Pancreas (tissue), 10 donors: ENCODE data around the gene HAUS8. TPM values are rescaled to one million over a fixed set of nuclear protein-coding genes. Genes with fewer than 3 reads are reported as not detected.

Experiments used
- ATAC-seq, 4 donors: fragments of 200-7000 bp; cut with Tn5 transposase; one replicate each; pipeline versions ENCODE4 v1.8.0 to v1.9.1; 2020; ENCODE audit warnings: mild to moderate bottlenecking in 4 of 4, moderate library complexity in 4 of 4
- DNase-seq, 6 donors: peaks; one replicate each; pipeline ENCODE4 v3.0.0-alpha.2; 2020
- FAIRE-seq: peaks from 2 replicates; lab custom pipeline; 2012; peaks lifted over from hg19 to GRCh38; lab: Jason Lieb, UNC
- H3K27ac ChIP-seq, 4 donors: fragments of 200-600 bp; sonication (generic); 1 replicate in 3 of 4; 2 replicates in 1 of 4; pipeline versions ENCODE4 v1.5.0 to v1.8.0; 2020
- H3K27me3 ChIP-seq, 4 donors: fragments of 200-600 bp; one replicate each; pipeline ENCODE4 v1.8.0; 2021
- H3K36me3 ChIP-seq, 3 donors: fragments of 200-600 bp; sonication (generic) in 1 of 3; one replicate each; pipeline versions ENCODE4 v1.5.0 to v1.8.0; 2020 to 2021
- H3K4me1 ChIP-seq, 3 donors: fragments of 200-600 bp; one replicate each; pipeline ENCODE4 v1.8.0; 2021
- H3K4me3 ChIP-seq, 4 donors: fragments of 200-600 bp; sonication (generic) in 2 of 4; one replicate each; pipeline versions ENCODE4 v1.5.0 to v1.8.0; 2020 to 2021
- H3K9me3 ChIP-seq, 4 donors: fragments of 200-600 bp; one replicate each; pipeline ENCODE4 v1.8.0; 2021
- CTCF ChIP-seq, 4 donors: fragments of 200-600 bp; sonication (generic) in 3 of 4; IDR thresholded peaks; one replicate each; pipeline versions ENCODE4 v1.5.0 to v1.8.0; 2021; ENCODE audit warnings: antibody characterized with exemption in 4 of 4
- WGBS, 2 donors: extraction: QIAGEN DNeasy Blood & Tissue Kit; methylation state at CpG; one replicate each; pipeline ENCODE4 v1.1.7; 2013; 5-methylcytosine and 5-hydroxymethylcytosine counted together
- intact Hi-C, 3 donors: fragments of 100-400 bp; cut with DNase I; formaldehyde crosslinking; loops; one replicate each; pipeline versions ENCODE4 v1.11.1 to v1.14.2; 2022
- polyA plus RNA-seq, 2 donors: library from polyadenylated mRNA; stranded (reverse); fragments of 200-250 nt; gene quantifications; one replicate each; pipeline ENCODE4 v1.2.3, GENCODE V29; 2013
- total RNA-seq, 6 donors: library from RNA; stranded (reverse); fragmentation: NEBNext Ultra II Directional in 4 of 6; extraction: Animal tissue kit (Norgen Biotek cat#: 25700) in 4 of 6; gene quantifications; one replicate each; pipeline versions ENCODE4 v1.2.1 to v1.2.4, GENCODE V29; 2021 to 2023
- donor health status: healthy with polysubstance abuse.
- donor health status: DM: no; HTN: no; CAD: no; lungs with moderate emphysema.
- donor health status: DM: no; HTN: no; CAD: no.
- donor health status: control.
- donor health status: control.
- donor health status: Bipolar disorder and iron deficiency.
- donor health status: DM: yes; HTN: yes; CAD: no.
- donor health status: DM: no; HTN: no; CAD: no.
- donor health status: DM: no; HTN: no; CAD: no.
- donor health status: DM: yes; HTN: yes; CAD: no.

Gene HAUS8
- total and polyA plus RNA-seq, 8 donors: 2.0 to 12.0 (median 2.4) TPM

DNA sequence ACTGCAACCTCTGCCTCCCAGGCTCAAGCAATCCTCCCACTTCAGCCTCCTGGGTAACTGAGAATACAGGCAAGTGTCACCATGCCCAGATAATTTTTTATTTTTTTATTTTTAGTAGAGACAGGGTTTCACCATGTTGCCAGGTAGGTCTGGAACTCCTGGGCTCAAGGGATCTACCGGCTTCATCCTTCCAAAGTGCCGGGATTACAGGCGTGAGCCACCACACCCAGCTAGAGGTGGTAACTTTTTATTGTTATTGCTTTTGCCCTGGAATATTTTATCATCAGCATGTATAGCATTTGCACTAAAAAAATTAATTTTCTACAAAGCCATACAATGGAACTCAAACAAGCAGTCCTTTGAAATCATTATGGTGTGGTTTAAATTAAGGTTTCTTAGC lies 14.0 kb downstream of the HAUS8 start:
- Histone ChIP-seq H3K9me3 (no peaks in the 10 kb centered on the region), H3K4me1 (no peaks in the 10 kb centered on the region), H3K27ac (no peak overlapping the region), H3K27me3 (no peaks in the 10 kb centered on the region), H3K4me3 (no peak overlapping the region), H3K36me3 (peaks cover 0 to 14% (median 5%) of the 10 kb centered on the region in 3 donors)
- no peak for FAIRE-seq
- WGBS, 2 donors: 98 to 100% methylated on average over 3 of the region's 3 CpGs
- DNase-seq: no peak
- intact Hi-C loops: loop anchor here in 2 of 3 donors (10.0 kb wide), 1 partner anchor 224 kb away; the partner anchor contains the start of gene ANKLE1 (in 2 of the 2)
- no peak for TF ChIP-seq CTCF (IDR thresholded peaks at IDR 0.05)
- ATAC-seq: no peak

DNA sequence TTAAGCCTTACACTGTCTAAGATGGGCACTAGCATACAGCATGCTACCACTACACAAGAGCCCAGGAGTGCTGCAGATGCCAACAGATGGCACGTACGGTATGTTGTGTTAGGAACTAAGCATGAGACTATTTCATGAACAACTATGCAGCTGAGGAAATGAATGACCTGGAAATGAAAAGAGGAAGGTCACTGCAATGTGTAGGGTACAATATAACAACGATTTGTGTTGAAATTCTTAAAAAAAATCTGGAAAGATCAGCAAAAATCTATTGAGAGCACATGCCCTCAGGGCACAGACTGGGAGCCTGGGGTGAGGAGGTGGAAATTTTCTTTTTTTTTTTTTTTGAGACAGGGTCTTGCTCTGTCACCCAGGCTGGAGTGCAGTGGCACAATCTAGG lies 14.4 kb downstream of the HAUS8 start:
- ATAC-seq: peak in 1 of 4 donors; percentile 18
- WGBS, 2 donors: 82 to 83% methylated on average over 3 of the region's 3 CpGs
- intact Hi-C loops: loop anchor here in 2 of 3 donors (10.0 kb wide), 1 partner anchor 224 kb away; the partner anchor contains the start of gene ANKLE1 (in 2 of the 2)

GRCh38 chr19:17058236-17058635 lies 17.0 kb downstream of the HAUS8 start:
- Histone ChIP-seq H3K4me3 (no peak overlapping the region), H3K9me3 (no peaks in the 10 kb centered on the region), H3K27me3 (no peaks in the 10 kb centered on the region), H3K4me1 (no peaks in the 10 kb centered on the region), H3K27ac (no peak overlapping the region), H3K36me3 (peaks cover 0 to 14% (median 5%) of the 10 kb centered on the region in 3 donors)
- DNase-seq: no peak
- no peak for ATAC-seq
- 94 to 98% methylated on average over 8 of the region's 8 CpGs for WGBS, 2 donors
- FAIRE-seq: no peak
- TF ChIP-seq CTCF (IDR thresholded peaks at IDR 0.05): no peak
- intact Hi-C loops: no loop called here

More for the DNA sequence above, 14.4 kb downstream of the HAUS8 start:
- Histone ChIP-seq H3K27me3 (no peaks in the 10 kb centered on the region), H3K4me1 (no peaks in the 10 kb centered on the region), H3K36me3 (peaks cover 0 to 14% (median 5%) of the 10 kb centered on the region in 3 donors), H3K4me3 (no peak overlapping the region), H3K9me3 (no peaks in the 10 kb centered on the region), H3K27ac (no peak overlapping the region)
- FAIRE-seq (no peak), DNase-seq (no peak)
- TF ChIP-seq CTCF (IDR thresholded peaks at IDR 0.05): no peak

DNA sequence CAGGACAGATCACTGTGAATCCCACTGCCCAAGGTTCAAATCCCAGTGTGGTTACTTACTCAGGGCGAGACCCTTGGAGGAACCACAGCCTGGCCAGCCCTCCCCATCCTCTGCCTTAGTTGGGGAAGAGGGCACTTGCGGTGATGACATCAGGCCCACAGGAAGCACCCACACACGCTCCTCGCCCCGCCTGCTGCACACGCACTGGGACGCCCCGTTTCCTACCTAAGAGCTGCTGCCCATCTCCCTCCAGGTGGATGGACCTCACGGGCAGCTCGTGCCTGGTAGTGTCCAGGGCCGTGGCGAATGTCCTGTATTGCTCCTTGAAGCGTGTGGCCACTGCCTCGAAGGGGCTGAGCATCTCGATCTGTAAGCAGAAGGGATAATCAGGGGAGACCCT lies 19.6 kb downstream of the HAUS8 start:
- FAIRE-seq (no peak), DNase-seq (peak in 1 of 6 donors; percentile 19)

More for the DNA sequence above, 19.6 kb downstream of the HAUS8 start:
- H3K27ac ChIP-seq: no peak overlapping the region
- no peaks in the 10 kb centered on the region for H3K27me3 ChIP-seq
- 91 to 92% methylated on average over 15 of the region's 15 CpGs for WGBS, 2 donors
- H3K4me3 ChIP-seq: no peak overlapping the region
- peaks cover 0 to 14% (median 5%) of the 10 kb centered on the region in 3 donors for H3K36me3 ChIP-seq
- no peaks in the 10 kb centered on the region for H3K9me3 ChIP-seq
- no peak for ATAC-seq
- intact Hi-C loops: no loop called here
- no peak for TF ChIP-seq CTCF (IDR thresholded peaks at IDR 0.05)
- H3K4me1 ChIP-seq: no peaks in the 10 kb centered on the region
